Nephron progenitor cell (in vitro differentiated cells): ENCODE measurements around the gene BMF.
A peak's percentile ranks its signal among the peaks of the same experiment; 100 is the strongest.

Experiments used
- DNase-seq: peaks from one replicate; pipeline ENCODE4 v3.0.0; 2021
- H3K27ac Mint-ChIP-seq: 2 replicates; pipeline ENCODE4 v1.8.0; 2021; ENCODE audit warnings: mild to moderate bottlenecking, moderate library complexity, mixed read lengths
- H3K27me3 Mint-ChIP-seq: 2 replicates; pipeline ENCODE4 v1.8.0; 2021; ENCODE audit warnings: mild to moderate bottlenecking, low read depth, mixed read lengths; ENCODE audit not compliant: poor library complexity
- H3K36me3 Mint-ChIP-seq: 2 replicates; pipeline ENCODE4 v1.8.0; 2021; ENCODE audit warnings: low read depth, mixed read lengths
- H3K4me1 Mint-ChIP-seq: 2 replicates; pipeline ENCODE4 v1.8.0; 2021; ENCODE audit warnings: mixed read lengths
- H3K4me3 Mint-ChIP-seq: 2 replicates; pipeline ENCODE4 v1.8.0; 2021; ENCODE audit warnings: mild to moderate bottlenecking, moderate library complexity, mixed read lengths
- H3K9me3 Mint-ChIP-seq: 2 replicates; pipeline ENCODE4 v1.8.0; 2021; ENCODE audit warnings: mild to moderate bottlenecking, moderate library complexity, mixed read lengths
- TF ChIP-seq, protein P1 (sequence below): fragments of 200-600 bp; sonication (generic); IDR thresholded peaks from 2 replicates; pipeline ENCODE4 v1.5.0; 2021; ENCODE audit warnings: antibody characterized with exemption

The BMF gene

DNA sequence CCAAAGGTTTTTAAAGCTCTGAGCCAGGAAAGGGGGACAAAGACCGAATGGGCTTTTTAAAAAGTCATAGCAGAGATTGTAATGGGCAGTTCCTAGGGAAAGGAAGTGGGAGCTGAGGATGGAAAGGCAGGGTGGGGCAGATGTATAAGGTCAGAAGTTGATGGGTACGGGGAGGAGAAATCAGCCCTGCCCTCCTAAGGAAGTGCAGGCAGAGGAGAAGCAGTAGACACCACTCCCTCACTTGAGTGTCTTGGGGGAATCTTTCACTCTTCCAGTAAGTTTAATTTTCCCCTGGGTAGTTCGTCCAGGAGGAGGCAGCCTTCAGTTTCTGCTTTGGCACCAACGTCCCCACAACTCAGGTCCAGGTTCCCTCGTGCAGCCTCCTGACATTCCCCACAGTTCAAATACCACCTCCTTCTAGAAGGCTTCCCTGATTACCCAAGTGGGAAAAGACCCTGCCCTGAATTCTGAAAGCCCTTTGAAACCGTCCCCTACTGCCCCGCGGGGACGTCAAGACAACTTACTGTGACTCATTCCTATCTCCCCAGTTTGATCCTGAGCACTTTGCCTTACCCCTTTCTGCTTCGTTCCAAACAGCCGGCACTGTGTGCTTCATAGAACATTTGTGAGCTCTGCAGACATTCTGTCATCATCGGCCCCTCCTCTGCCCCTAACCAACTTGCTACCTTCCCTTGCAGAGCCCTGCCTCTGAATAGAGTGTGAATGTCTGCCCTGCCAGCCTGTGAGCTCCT, 55.4 kb downstream of the BMF start:
- no peak for DNase-seq
- H3K9me3 Mint-ChIP-seq, result no peaks in the 10 kb centered on the region
- H3K4me1 Mint-ChIP-seq, result peaks cover 89% of the 10 kb centered on the region
- H3K36me3 Mint-ChIP-seq, result no peaks in the 10 kb centered on the region
- peaks cover 9% of the 10 kb centered on the region for H3K27me3 Mint-ChIP-seq
- TF ChIP-seq, protein P1, sequence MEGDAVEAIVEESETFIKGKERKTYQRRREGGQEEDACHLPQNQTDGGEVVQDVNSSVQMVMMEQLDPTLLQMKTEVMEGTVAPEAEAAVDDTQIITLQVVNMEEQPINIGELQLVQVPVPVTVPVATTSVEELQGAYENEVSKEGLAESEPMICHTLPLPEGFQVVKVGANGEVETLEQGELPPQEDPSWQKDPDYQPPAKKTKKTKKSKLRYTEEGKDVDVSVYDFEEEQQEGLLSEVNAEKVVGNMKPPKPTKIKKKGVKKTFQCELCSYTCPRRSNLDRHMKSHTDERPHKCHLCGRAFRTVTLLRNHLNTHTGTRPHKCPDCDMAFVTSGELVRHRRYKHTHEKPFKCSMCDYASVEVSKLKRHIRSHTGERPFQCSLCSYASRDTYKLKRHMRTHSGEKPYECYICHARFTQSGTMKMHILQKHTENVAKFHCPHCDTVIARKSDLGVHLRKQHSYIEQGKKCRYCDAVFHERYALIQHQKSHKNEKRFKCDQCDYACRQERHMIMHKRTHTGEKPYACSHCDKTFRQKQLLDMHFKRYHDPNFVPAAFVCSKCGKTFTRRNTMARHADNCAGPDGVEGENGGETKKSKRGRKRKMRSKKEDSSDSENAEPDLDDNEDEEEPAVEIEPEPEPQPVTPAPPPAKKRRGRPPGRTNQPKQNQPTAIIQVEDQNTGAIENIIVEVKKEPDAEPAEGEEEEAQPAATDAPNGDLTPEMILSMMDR, result no peak
- no peak overlapping the region for H3K4me3 Mint-ChIP-seq
- peak overlapping the region; percentile 6 for H3K27ac Mint-ChIP-seq

DNA sequence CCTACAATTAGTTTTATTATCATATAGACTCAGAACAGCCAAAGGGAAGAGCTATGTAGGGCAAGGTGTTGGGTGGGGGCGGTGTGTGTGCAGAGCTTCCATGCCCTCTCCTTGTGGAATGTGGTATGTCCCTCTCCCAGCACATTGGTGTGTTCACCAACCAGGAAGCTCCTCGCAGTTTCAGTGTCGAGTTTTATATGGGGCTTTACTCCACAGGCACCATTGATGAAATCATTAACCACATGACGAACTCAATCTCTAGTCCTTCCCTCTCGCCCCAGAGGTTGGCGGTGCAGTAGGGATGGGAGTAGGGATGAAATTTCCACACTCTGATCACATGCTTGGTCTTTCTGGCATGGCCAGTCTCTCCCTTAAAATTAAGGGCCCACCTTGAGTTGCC, 56.1 kb downstream of the BMF start:
- no peak for DNase-seq
- Mint-ChIP-seq H3K9me3 (no peaks in the 10 kb centered on the region), H3K27me3 (peaks cover 6% of the 10 kb centered on the region), H3K36me3 (no peaks in the 10 kb centered on the region), H3K4me1 (peaks cover 89% of the 10 kb centered on the region), H3K4me3 (no peak overlapping the region), H3K27ac (no peak overlapping the region)
- TF ChIP-seq, protein P1, result no peak

DNA sequence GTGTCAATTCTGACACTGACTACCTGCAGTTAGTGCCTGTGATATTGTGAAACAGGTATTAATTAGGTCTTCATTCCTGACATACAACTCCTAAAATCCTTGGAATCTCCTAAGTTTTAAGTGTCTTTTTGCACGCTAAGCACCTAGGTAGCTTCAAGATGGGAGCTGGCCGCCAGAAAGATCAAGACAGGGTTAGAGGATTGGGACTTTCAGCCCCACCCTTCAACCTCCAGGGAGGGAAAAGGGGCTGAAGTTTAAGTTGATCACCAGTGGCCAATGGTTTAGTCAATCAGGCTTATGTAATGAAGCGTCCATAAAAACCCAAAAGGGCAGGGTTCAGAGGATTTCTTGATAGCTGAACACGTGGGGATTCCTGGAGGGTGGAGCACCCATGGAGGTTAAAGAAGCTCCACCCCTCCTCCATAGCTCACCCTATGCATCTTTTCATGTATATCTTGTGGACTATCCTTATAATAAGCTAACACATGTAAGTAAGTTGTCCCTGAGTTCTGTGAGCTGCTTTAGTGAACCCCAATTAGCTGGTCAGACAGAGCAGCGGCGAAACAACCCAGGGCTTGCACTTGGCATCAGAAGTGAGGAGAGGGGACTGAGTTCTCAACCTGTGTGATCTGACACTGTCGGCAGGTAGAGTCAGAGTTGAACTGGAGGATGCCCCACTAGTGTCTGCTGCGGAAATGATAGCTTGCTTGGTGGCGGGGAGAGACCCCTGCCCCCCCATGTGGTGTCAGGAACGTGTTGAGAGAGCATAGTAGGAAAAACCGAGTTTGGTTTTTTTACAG, 56.9 kb downstream of the BMF start:
- H3K4me3 Mint-ChIP-seq, result peak overlapping the region; percentile 23
- peaks cover 6% of the 10 kb centered on the region for H3K27me3 Mint-ChIP-seq
- DNase-seq, result no peak
- TF ChIP-seq, protein P1, result no peak
- no peak overlapping the region for H3K27ac Mint-ChIP-seq
- H3K36me3 Mint-ChIP-seq, result no peaks in the 10 kb centered on the region
- H3K9me3 Mint-ChIP-seq, result no peaks in the 10 kb centered on the region
- peaks cover 89% of the 10 kb centered on the region for H3K4me1 Mint-ChIP-seq

DNA sequence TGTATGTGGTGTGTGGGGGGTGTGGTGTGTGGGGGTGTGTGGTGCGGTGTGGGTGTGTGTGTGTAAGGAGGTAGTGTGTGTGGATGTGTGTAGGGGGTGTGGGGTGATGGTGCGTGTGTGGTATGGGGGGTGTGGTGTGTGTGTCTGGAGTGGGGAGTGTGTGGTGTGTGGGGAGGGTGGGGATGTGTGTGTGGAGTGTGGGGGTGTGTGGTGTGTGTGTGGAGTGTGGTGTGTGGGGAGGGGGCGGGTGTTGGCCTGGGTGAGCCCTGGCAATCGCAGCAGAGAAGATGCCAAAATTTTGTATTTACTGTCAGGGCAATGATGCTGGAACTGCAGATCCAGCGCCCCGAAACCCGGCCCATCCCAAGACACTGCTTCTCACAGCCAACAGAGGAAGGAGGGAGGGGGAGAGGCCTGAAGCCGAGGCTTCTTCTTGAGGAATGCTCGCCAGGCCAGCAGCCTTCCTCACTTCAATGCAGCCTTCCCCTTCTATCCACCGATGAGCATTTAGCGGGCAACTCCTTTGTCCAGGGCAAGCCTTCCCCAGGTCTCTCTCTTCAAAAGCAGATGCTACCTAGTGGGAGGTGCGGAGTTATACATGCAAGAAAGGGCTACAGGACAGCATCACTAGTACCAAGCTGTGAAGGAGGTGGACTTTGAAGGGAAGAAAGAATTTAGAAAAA, 57.8 kb downstream of the BMF start:
- peak; percentile 51 for DNase-seq
- Mint-ChIP-seq H3K4me1 (peaks cover 93% of the 10 kb centered on the region), H3K9me3 (no peaks in the 10 kb centered on the region), H3K27ac (peak overlapping the region; percentile 12), H3K4me3 (no peak overlapping the region), H3K27me3 (peaks cover 4% of the 10 kb centered on the region), H3K36me3 (no peaks in the 10 kb centered on the region)
- TF ChIP-seq, protein P1, result no peak

DNA sequence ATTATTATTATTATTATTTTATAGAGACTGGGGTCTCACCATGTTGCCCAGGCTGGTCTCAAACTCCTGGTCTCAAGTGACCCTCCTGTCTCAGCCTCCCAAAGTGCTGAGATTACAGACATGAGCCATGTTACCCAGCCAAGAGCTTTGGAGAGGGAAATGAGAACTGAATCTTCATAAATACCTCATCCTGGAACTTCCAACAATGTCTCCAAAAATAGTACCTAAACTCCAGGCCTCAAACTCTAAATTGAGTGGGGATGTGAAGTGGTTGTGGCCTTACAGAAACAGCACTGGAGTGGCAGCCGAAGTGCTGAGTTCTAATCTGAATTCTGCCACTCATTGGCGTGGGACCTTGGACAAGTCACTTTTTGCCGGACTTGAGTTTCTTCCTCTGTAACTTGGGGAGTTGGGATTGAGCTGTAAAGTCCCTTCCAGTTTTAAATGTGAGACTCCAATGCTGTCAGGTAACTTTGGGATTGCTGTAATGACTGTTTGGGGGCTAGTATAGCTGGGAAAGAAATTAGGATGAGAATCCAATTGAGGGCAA, 59.7 kb downstream of the BMF start:
- Mint-ChIP-seq H3K4me3 (no peak overlapping the region), H3K4me1 (peaks cover 96% of the 10 kb centered on the region), H3K36me3 (no peaks in the 10 kb centered on the region), H3K27me3 (peaks cover 4% of the 10 kb centered on the region), H3K27ac (peak overlapping the region; percentile 58), H3K9me3 (no peaks in the 10 kb centered on the region)
- TF ChIP-seq, protein P1, result no peak
- no peak for DNase-seq
